A549 (cell line): ENCODE measurements around the gene RNF213. TPM values are rescaled to one million over a fixed set of nuclear protein-coding genes. Genes with fewer than 3 reads are reported as not detected.
A peak's percentile ranks its signal among the peaks of the same experiment; 100 is the strongest.

Source experiments
- ATAC-seq, 2 experiments: fragments of 200-7000 bp in 1 of 2; fragments of >200 bp in 1 of 2; cut with Nextera tagmentation in 1 of 2; cut with Tn5 transposase in 1 of 2; 3 replicates each; pipeline versions ENCODE4 v1.8.0 to v1.9.1; 2018 to 2020; ENCODE audit warnings: mild to moderate bottlenecking in 1 of 2, moderate library complexity in 1 of 2
- CTCF ChIA-PET: fragments of 300-600 bp; sonication (Branson Sonifier 250); formaldehyde crosslinking; extraction: SDS; loops from one replicate; lab custom pipeline; 2021; ENCODE audit warnings: antibody characterized with exemption, inconsistent platforms; lab: Yijun Ruan, JAX
- POLR2A ChIA-PET: fragments of 350-600 bp; formaldehyde crosslinking; extraction: SDS; loops from one replicate; lab custom pipeline; 2021; ENCODE audit warnings: antibody characterized with exemption, inconsistent platforms; lab: Yijun Ruan, JAX
- DNase-seq, 2 experiments: peaks; one replicate each; pipeline versions ENCODE4 v3.0.0 to v3.0.0-alpha.2; 2011 to 2016; ENCODE audit warnings: low read depth in 1 of 2, low spot score in 1 of 2
- FAIRE-seq: peaks from 2 replicates; lab custom pipeline; 2011; peaks lifted over from hg19 to GRCh38; lab: Jason Lieb, UNC
- H3K27ac ChIP-seq, 2 experiments: fragments of >200 bp; sonication (Bioruptor Twin); formaldehyde crosslinking; 3 replicates each; pipeline ENCODE4 v1.5.1; 2016 to 2017
- H3K4me1 ChIP-seq: fragments of >200 bp; sonication (Bioruptor Twin); formaldehyde crosslinking; 3 replicates; pipeline ENCODE4 v1.6.1; 2016
- H3K4me2 ChIP-seq: fragments of >200 bp; sonication (Bioruptor Twin); formaldehyde crosslinking; 3 replicates; pipeline ENCODE4 v1.6.1; 2016
- H3K4me3 ChIP-seq: fragments of >200 bp; sonication (Bioruptor Twin); formaldehyde crosslinking; 3 replicates; pipeline ENCODE4 v1.5.1; 2016
- H3K9me3 ChIP-seq: fragments of >200 bp; sonication (Bioruptor Twin); formaldehyde crosslinking; 3 replicates; pipeline ENCODE4 v1.6.1; 2016
- BHLHE40 ChIP-seq: IDR thresholded peaks from 2 replicates; pipeline ENCODE4 v1.6.1; 2012; ENCODE audit warnings: low read depth, low read length, inconsistent platforms
- ELK1 ChIP-seq: fragments of 150-350 bp; IDR thresholded peaks from 2 replicates; pipeline ENCODE4 v1.6.1; 2014; ENCODE audit warnings: low read depth, mild to moderate bottlenecking, low read length
- ESRRA ChIP-seq: fragments of 150-350 bp; IDR thresholded peaks from 2 replicates; pipeline ENCODE4 v1.6.1; 2014; ENCODE audit warnings: mild to moderate bottlenecking, low read length, borderline replicate concordance
- HDAC2 ChIP-seq: fragments of 200-600 bp; sonication (generic); IDR thresholded peaks from 2 replicates; pipeline ENCODE4 v1.6.1; 2016
- HES2 ChIP-seq: fragments of >200 bp; sonication (Bioruptor Twin); formaldehyde crosslinking; IDR thresholded peaks from 2 replicates; pipeline ENCODE4 v1.6.1; 2016
- HEYL ChIP-seq: fragments of 250-450 bp; sonication (Bioruptor Pico); IDR thresholded peaks from 2 replicates; pipeline ENCODE4 v1.8.0; 2021; ENCODE audit warnings: mild to moderate bottlenecking, moderate library complexity
- HOXB5 ChIP-seq: fragments of 250-450 bp; sonication (Bioruptor Pico); IDR thresholded peaks from 2 replicates; pipeline ENCODE4 v1.5.0; 2020; ENCODE audit warnings: mild to moderate bottlenecking, moderate library complexity
- KDM1A ChIP-seq: fragments of 200-600 bp; sonication (generic); IDR thresholded peaks from 2 replicates; pipeline ENCODE4 v1.6.1; 2016; ENCODE audit warnings: low read depth, mild to moderate bottlenecking
- NFE2L2 ChIP-seq: fragments of 150-350 bp; conservative IDR thresholded peaks from 2 replicates; pipeline ENCODE4 v1.6.1; 2014; ENCODE audit warnings: low read length
- PBX3 ChIP-seq: IDR thresholded peaks from 2 replicates; pipeline ENCODE4 v1.6.1; 2012
- POLR2A ChIP-seq: IDR thresholded peaks from 2 replicates; pipeline ENCODE4 v1.6.1; 2012; ENCODE audit warnings: mild to moderate bottlenecking, low read length
- RCOR1 ChIP-seq: fragments of 150-350 bp; IDR thresholded peaks from 2 replicates; pipeline ENCODE4 v1.6.1; 2014; ENCODE audit warnings: antibody characterized with exemption, low read length, low read depth
- REST ChIP-seq: fragments of 200-600 bp; sonication (generic); IDR thresholded peaks from 2 replicates; pipeline ENCODE4 v1.6.1; 2016; ENCODE audit warnings: antibody characterized with exemption, mild to moderate bottlenecking, moderate library complexity
- RNF2 ChIP-seq: fragments of 200-600 bp; sonication (generic); IDR thresholded peaks from 2 replicates; pipeline ENCODE4 v1.6.1; 2016; ENCODE audit warnings: low read depth, mild to moderate bottlenecking, antibody characterized with exemption, moderate library complexity, borderline replicate concordance
- SMC3 ChIP-seq: fragments of >200 bp; sonication (Bioruptor Twin); formaldehyde crosslinking; IDR thresholded peaks from 3 replicates; pipeline ENCODE4 v1.6.1; 2018; ENCODE audit warnings: inconsistent platforms
- SREBF2 ChIP-seq: fragments of 450-650 bp; IDR thresholded peaks from 2 replicates; pipeline ENCODE4 v1.6.1; 2014; ENCODE audit warnings: mild to moderate bottlenecking, moderate library complexity
- TP53 ChIP-seq: fragments of 250-450 bp; sonication (Bioruptor Pico); IDR thresholded peaks from 2 replicates; pipeline ENCODE4 v1.5.0; 2021; ENCODE audit warnings: mild to moderate bottlenecking, moderate library complexity
- USF2 ChIP-seq: fragments of 450-650 bp; IDR thresholded peaks from 2 replicates; pipeline ENCODE4 v1.6.1; 2014; ENCODE audit warnings: antibody characterized with exemption
- ZC3H11A ChIP-seq: fragments of 450-650 bp; IDR thresholded peaks from 2 replicates; pipeline ENCODE4 v1.6.1; 2014; ENCODE audit warnings: antibody characterized with exemption, mild to moderate bottlenecking
- ZFP36 ChIP-seq: fragments of 450-650 bp; IDR thresholded peaks from 2 replicates; pipeline ENCODE4 v1.6.1; 2014; ENCODE audit warnings: borderline replicate concordance; ENCODE audit not compliant: partially characterized antibody
- ZSCAN20 ChIP-seq: fragments of 250-450 bp; sonication (Bioruptor Pico); IDR thresholded peaks from 2 replicates; pipeline ENCODE4 v1.8.0; 2022; ENCODE audit warnings: mild to moderate bottlenecking, moderate library complexity
- WGBS: methylation state at CpG from one replicate; pipeline ENCODE4 v1.1.6; 2017; ENCODE audit errors: missing lambda C conversion rate; 5-methylcytosine and 5-hydroxymethylcytosine counted together
- polyA plus RNA-seq, 4 experiments: library from polyadenylated mRNA; depleted of rRNA in 3 of 4; stranded (reverse); fragments of >200 nt; fragmentation: RNase III in 1 of 4; extraction: RNeasy Plus Mini Kit Qiagen cat#74134 plus additional on column Dnase treatment in 1 of 4; gene quantifications; 2 replicates in 3 of 4; 3 replicates in 1 of 4; pipeline ENCODE4 v1.2.3, GENCODE V29; 2011 to 2017

The RNF213 gene
- polyA plus RNA-seq, 2 of the 4 experiments (the other 2 are of a cell fraction) = 59.1 to 127 TPM

- 98% methylated on average over 10 of the region's 10 CpGs for WGBS
- Histone ChIP-seq H3K4me3 (no peak overlapping the region), H3K4me2 (no peak overlapping the region), H3K9me3 (0 out of 3 replicates have a peak, but pooled peaks cover 2% of the 10 kb centered on the region), H3K27ac (peak overlapping the region in 1 of 2 experiments; percentile 1; a peak in 1 of 6 replicates), H3K4me1 (no peaks in the 10 kb centered on the region)
- ChIA-PET CTCF (interaction anchor here (1.7 kb wide), 1 partner anchor 74 kb away, joined by 5 read pairs; no protein-coding TSS in a partner anchor), POLR2A (interaction anchor here (1.5 kb wide), 1 partner anchor 9 kb away, joined by 5 read pairs; the partner anchor contains the start of gene RNF213)
- DNase-seq = no peak
- FAIRE-seq = no peak
- ATAC-seq = no peak
- no peak for TF ChIP-seq NFE2L2
- TF ChIP-seq SREBF2 = no peak
- no peak for TF ChIP-seq TP53 (CRISPR knock-in tag)
- no peak for TF ChIP-seq HES2
- no peak for TF ChIP-seq ELK1
- TF ChIP-seq HDAC2 = no peak
- TF ChIP-seq HEYL (CRISPR knock-in tag) = no peak
- TF ChIP-seq USF2 = no peak
- no peak for TF ChIP-seq ZC3H11A
- no peak for TF ChIP-seq REST
- no peak for TF ChIP-seq BHLHE40
- no peak for TF ChIP-seq RCOR1
- no peak for TF ChIP-seq SMC3
- TF ChIP-seq KDM1A = no peak
- TF ChIP-seq POLR2A = no peak
- no peak for TF ChIP-seq ESRRA
- TF ChIP-seq HOXB5 (CRISPR knock-in tag) = no peak
Measured at GRCh38 chr17:80270104-80270503, 9.5 kb downstream of the RNF213 start.

- TF ChIP-seq ZFP36 (no peak), KDM1A (no peak), PBX3 (peak; percentile 65; the same call in 1 of the 2 replicates), RNF2 (no peak), ZSCAN20 (no peak)
- Histone ChIP-seq H3K4me3 (no peak overlapping the region), H3K9me3 (0 out of 3 replicates have a peak, but pooled peaks cover 2% of the 10 kb centered on the region), H3K4me2 (no peak overlapping the region), H3K4me1 (no peaks in the 10 kb centered on the region), H3K27ac (no peak overlapping the region)
- DNase-seq (peak; percentile 59 to 69), ATAC-seq (peak; percentile 58 to 80; a peak in 4 of 6 replicates), FAIRE-seq (no peak)
- ChIA-PET CTCF (interaction anchor here (1.3 to 1.7 kb wide), 2 partner anchors 9 to 75 kb away, joined by 5 read pairs; no protein-coding TSS in a partner anchor), POLR2A (interaction anchor here (1.5 kb wide), 1 partner anchor 10 kb away, joined by 5 read pairs; the partner anchor contains the start of gene RNF213)
- WGBS = 86% methylated on average over 4 of the region's 4 CpGs
Measured at GRCh38 chr17:80270836-80271235, 10.2 kb downstream of the RNF213 start.
